IMR-90 (cell line): Measurements from ENCODE around the gene GALNT9. TPM values are rescaled to one million over a fixed set of nuclear protein-coding genes. Genes with fewer than 3 reads are reported as not detected.
A peak's percentile ranks its signal among the peaks of the same experiment; 100 is the strongest.

Experiments used
- ATAC-seq: fragments of 200-7000 bp; cut with Tn5 transposase; 2 replicates; pipeline ENCODE4 v1.9.1; 2020; ENCODE audit warnings: low read depth, mild to moderate bottlenecking, moderate library complexity
- BruUV-seq: library from RNA; stranded (reverse); fragments of 400-500 nt; replicated peaks from 2 replicates; lab custom pipeline; 2021; lab: Mats Ljungman, UMichigan
- CTCF ChIA-PET: fragments of 300-600 bp; formaldehyde crosslinking; extraction: SDS; loops from one replicate; lab custom pipeline; 2021; ENCODE audit warnings: antibody characterized with exemption; lab: Yijun Ruan, JAX
- POLR2A ChIA-PET: fragments of 300-600 bp; sonication (Branson Sonifier 250); formaldehyde crosslinking; loops from one replicate; lab custom pipeline; 2022; ENCODE audit warnings: antibody characterized with exemption; ENCODE audit not compliant: unreplicated experiment; lab: Charles Lee
- DNase-seq: peaks from one replicate; pipeline ENCODE4 v3.0.0; 2013
- H2AFZ ChIP-seq: replicated peaks from 2 replicates; pipeline ENCODE3; 2013; ENCODE audit warnings: low read length, mild to moderate bottlenecking; ENCODE audit not compliant: poor library complexity
- H2AK5ac ChIP-seq: 2 replicates; pipeline ENCODE4 v1.6.1; 2013; ENCODE audit warnings: low read depth, low read length, inconsistent platforms
- H2AK9ac ChIP-seq: replicated peaks from 2 replicates; pipeline ENCODE3; 2013; ENCODE audit warnings: mild to moderate bottlenecking, low read depth, low read length, moderate library complexity; ENCODE audit not compliant: poor library complexity
- H2BK120ac ChIP-seq: 2 replicates; pipeline ENCODE4 v1.6.1; 2013; ENCODE audit warnings: low read depth, low read length, inconsistent platforms
- H2BK15ac ChIP-seq: 3 replicates; pipeline ENCODE4 v1.6.1; 2013; ENCODE audit warnings: low read depth, low read length, inconsistent platforms
- H2BK20ac ChIP-seq: 2 replicates; pipeline ENCODE4 v1.6.1; 2013; ENCODE audit warnings: low read depth, mild to moderate bottlenecking, inconsistent platforms, low read length, moderate library complexity
- H2BK5ac ChIP-seq: 2 replicates; pipeline ENCODE4 v1.6.1; 2013; ENCODE audit warnings: mild to moderate bottlenecking, low read depth, low read length, inconsistent platforms; ENCODE audit not compliant: poor library complexity, severe bottlenecking
- H3K14ac ChIP-seq: replicated peaks from 2 replicates; pipeline ENCODE4 v1.6.1; 2013; ENCODE audit warnings: low read depth, low read length, inconsistent platforms
- H3K18ac ChIP-seq: 2 replicates; pipeline ENCODE4 v1.6.1; 2013; ENCODE audit warnings: low read depth, low read length, control low read depth
- H3K23ac ChIP-seq: 2 replicates; pipeline ENCODE4 v1.6.1; 2013; ENCODE audit warnings: low read depth, low read length, inconsistent platforms
- H3K27ac ChIP-seq: 2 replicates; pipeline ENCODE4 v1.5.1; 2013; ENCODE audit warnings: mild to moderate bottlenecking, control low read depth, low read length; ENCODE audit not compliant: insufficient read depth
- H3K27me3 ChIP-seq: 2 replicates; pipeline ENCODE4 v1.6.1; 2013; ENCODE audit warnings: low read length; ENCODE audit not compliant: control insufficient read depth, insufficient read depth
- H3K36me3 ChIP-seq: 2 replicates; pipeline ENCODE4 v1.6.1; 2013; ENCODE audit warnings: low read length, mixed read lengths; ENCODE audit not compliant: control insufficient read depth, insufficient read depth
- H3K4ac ChIP-seq: 2 replicates; pipeline ENCODE4 v1.6.1; 2013; ENCODE audit warnings: low read depth, low read length, inconsistent platforms
- H3K4me1 ChIP-seq: 2 replicates; pipeline ENCODE4 v1.6.1; 2013; ENCODE audit warnings: low read length, mixed read lengths; ENCODE audit not compliant: control insufficient read depth, insufficient read depth
- H3K4me2 ChIP-seq: 2 replicates; pipeline ENCODE4 v1.6.1; 2013; ENCODE audit warnings: low read depth, mild to moderate bottlenecking, control low read depth, low read length, moderate library complexity
- H3K4me3 ChIP-seq: 2 replicates; pipeline ENCODE4 v1.5.1; 2013; ENCODE audit warnings: low read depth, mild to moderate bottlenecking, control low read depth, low read length, moderate library complexity; ENCODE audit not compliant: insufficient read depth
- H3K56ac ChIP-seq: 2 replicates; pipeline ENCODE4 v1.6.1; 2013; ENCODE audit warnings: low read length, inconsistent platforms; ENCODE audit not compliant: insufficient read depth; ENCODE audit errors: extremely low read depth
- H3K79me1 ChIP-seq, 2 experiments: 2 replicates each; pipeline ENCODE4 v1.6.1; 2013; ENCODE audit warnings: low read length in 2 of 2, inconsistent platforms in 1 of 2, low read depth in 1 of 2
- H3K9ac ChIP-seq: 2 replicates; pipeline ENCODE4 v1.6.1; 2013; ENCODE audit warnings: low read depth, low read length, control low read depth
- H3K9me1 ChIP-seq: 2 replicates; pipeline ENCODE4 v1.6.1; 2013; ENCODE audit warnings: low read length, inconsistent platforms; ENCODE audit not compliant: insufficient read depth
- H3K9me3 ChIP-seq: 2 replicates; pipeline ENCODE4 v1.6.1; 2013; ENCODE audit warnings: low read length; ENCODE audit not compliant: control insufficient read depth, insufficient read depth
- H4K20me1 ChIP-seq: 2 replicates; pipeline ENCODE4 v1.6.1; 2013; ENCODE audit warnings: low read length, inconsistent platforms; ENCODE audit not compliant: insufficient read depth
- H4K5ac ChIP-seq: 2 replicates; pipeline ENCODE4 v1.6.1; 2013; ENCODE audit warnings: mild to moderate bottlenecking, low read depth, low read length, control low read depth
- H4K8ac ChIP-seq, 2 experiments: 2 replicates each; pipeline ENCODE4 v1.6.1; 2013; ENCODE audit warnings: low read depth in 2 of 2, low read length in 2 of 2, control low read depth in 1 of 2, inconsistent platforms in 1 of 2
- H4K91ac ChIP-seq: 2 replicates; pipeline ENCODE4 v1.6.1; 2013; ENCODE audit warnings: low read depth, low read length, inconsistent platforms; ENCODE audit not compliant: insufficient read depth
- MAFK ChIP-seq: IDR thresholded peaks from 2 replicates; pipeline ENCODE4 v1.6.1; 2012; ENCODE audit warnings: low read depth, low read length, improper control_type of control experiment
- MAZ ChIP-seq: IDR thresholded peaks from 2 replicates; pipeline ENCODE4 v1.6.1; 2012; ENCODE audit warnings: low read depth, mild to moderate bottlenecking, low read length, improper control_type of control experiment, moderate library complexity, borderline replicate concordance
- MXI1 ChIP-seq: IDR thresholded peaks from 2 replicates; pipeline ENCODE4 v1.6.1; 2012; ENCODE audit warnings: low read depth, mild to moderate bottlenecking, low read length, moderate library complexity, borderline replicate concordance
- POLR2A ChIP-seq: IDR thresholded peaks from 2 replicates; pipeline ENCODE4 v1.6.1; 2012; ENCODE audit warnings: mild to moderate bottlenecking, low read depth, low read length
- RFX5 ChIP-seq: IDR thresholded peaks from 2 replicates; pipeline ENCODE4 v1.8.0; 2012; ENCODE audit warnings: low read depth, mild to moderate bottlenecking, low read length, moderate library complexity
- SMC3 ChIP-seq: fragments of 150-350 bp; IDR thresholded peaks from 2 replicates; pipeline ENCODE4 v1.6.1; 2016; ENCODE audit warnings: low read depth, mild to moderate bottlenecking, antibody characterized with exemption, low read length, moderate library complexity
- WGBS, 2 experiments: methylation state at CpG; one replicate each; pipeline versions ENCODE4 v1.1.5 to v1.1.7; 2013; ENCODE audit warnings: missing lambda C conversion rate in 2 of 2; ENCODE audit not compliant: insufficient read length in 1 of 2; ENCODE audit errors: extremely low coverage in 2 of 2; 5-methylcytosine and 5-hydroxymethylcytosine counted together
- dilution Hi-C: fragments of 300-500 bp; cut with HindIII; formaldehyde crosslinking; loops from one replicate; pipeline ENCODE4 v1.14.3; 2018; ENCODE audit warnings: low sequenced_read_pairs; ENCODE audit not compliant: unreplicated experiment
- in situ Hi-C: fragments of 300-500 bp; cut with MboI; formaldehyde crosslinking; loops from 3 replicates; pipeline ENCODE4 v1.14.3; 2019; ENCODE audit warnings: low sequenced_read_pairs, inconsistent platforms, mixed read lengths
- intact Hi-C: fragments of 100-400 bp; cut with micrococcal nuclease; formaldehyde crosslinking; loops from 2 replicates; pipeline ENCODE4 v1.10.0; 2022
- polyA plus RNA-seq, 3 experiments: library from polyadenylated mRNA; depleted of rRNA; stranded (reverse); fragments of >200 nt; gene quantifications; 2 replicates each; pipeline ENCODE4 v1.2.3, GENCODE V29; 2012; ENCODE audit warnings: low replicate concordance in 1 of 3
- total RNA-seq: library from RNA; depleted of rRNA; stranded (reverse); fragments of >200 nt; gene quantifications from 2 replicates; pipeline ENCODE4 v1.2.3, GENCODE V29; 2012
- TF ChIP-seq, protein P1 (sequence below): fragments of 150-350 bp; IDR thresholded peaks from 2 replicates; pipeline ENCODE4 v1.6.1; 2016; ENCODE audit warnings: low read depth, mild to moderate bottlenecking, low read length, moderate library complexity, borderline replicate concordance
- TF ChIP-seq, protein P2 (sequence below): conservative IDR thresholded peaks from 2 replicates; pipeline ENCODE4 v1.5.1; 2012; ENCODE audit warnings: mild to moderate bottlenecking, low read depth, low read length, improper control_type of control experiment

The GALNT9 gene
- total and polyA plus RNA-seq, 2 of the 4 experiments (the other 2 are of a cell fraction): under 0.01 to 0.12 TPM

DNA sequence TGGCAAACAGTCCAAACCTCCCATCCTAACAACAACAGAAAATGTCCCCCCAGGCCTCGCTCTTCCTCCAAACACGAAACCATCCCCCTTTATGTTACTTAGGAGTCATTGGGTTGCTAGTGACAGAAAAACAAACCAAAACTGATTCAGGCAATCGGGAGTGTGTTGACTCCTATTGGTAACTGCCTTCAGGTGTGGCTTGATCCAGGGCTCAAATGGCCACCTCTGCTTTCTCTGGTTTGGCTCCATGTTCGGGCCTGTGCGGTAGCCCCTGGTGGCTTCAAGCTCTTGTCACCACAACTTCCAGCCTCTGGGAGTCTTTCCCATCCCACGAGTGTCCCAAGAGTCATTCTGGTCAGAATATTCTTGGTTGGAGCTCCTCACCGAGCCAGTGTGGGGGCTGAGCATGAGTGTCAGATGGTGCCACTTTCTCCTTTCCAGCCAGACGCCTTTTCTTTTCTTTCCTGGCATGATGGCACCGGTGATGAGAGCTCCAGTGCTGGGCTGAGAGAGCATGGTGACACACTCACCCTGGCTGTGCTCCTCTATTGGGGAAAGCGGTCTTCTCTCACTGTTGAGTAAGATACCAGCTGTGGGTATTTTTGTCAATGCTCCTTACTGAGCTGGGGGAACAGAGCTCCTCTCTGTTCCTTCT lies 146.6 kb downstream of the GALNT9 start:
- no peak overlapping the region for H3K4me3 ChIP-seq
- H4K5ac ChIP-seq: no peak overlapping the region
- H3K79me1 ChIP-seq: no peaks in the 10 kb centered on the region
- DNase-seq (no peak), ATAC-seq (no peak)
- no peak overlapping the region for H3K23ac ChIP-seq
- no TSS peak for BruUV-seq
- ChIA-PET POLR2A (no interaction called here), CTCF (no interaction called here)
- H2BK20ac ChIP-seq: no peak overlapping the region
- H4K91ac ChIP-seq: no peak overlapping the region
- no peak for TF ChIP-seq MXI1
- no peak for TF ChIP-seq SMC3
- no peak for TF ChIP-seq MAFK
- TF ChIP-seq, protein P1, sequence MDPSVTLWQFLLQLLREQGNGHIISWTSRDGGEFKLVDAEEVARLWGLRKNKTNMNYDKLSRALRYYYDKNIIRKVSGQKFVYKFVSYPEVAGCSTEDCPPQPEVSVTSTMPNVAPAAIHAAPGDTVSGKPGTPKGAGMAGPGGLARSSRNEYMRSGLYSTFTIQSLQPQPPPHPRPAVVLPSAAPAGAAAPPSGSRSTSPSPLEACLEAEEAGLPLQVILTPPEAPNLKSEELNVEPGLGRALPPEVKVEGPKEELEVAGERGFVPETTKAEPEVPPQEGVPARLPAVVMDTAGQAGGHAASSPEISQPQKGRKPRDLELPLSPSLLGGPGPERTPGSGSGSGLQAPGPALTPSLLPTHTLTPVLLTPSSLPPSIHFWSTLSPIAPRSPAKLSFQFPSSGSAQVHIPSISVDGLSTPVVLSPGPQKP: no peak
- TF ChIP-seq, protein P2, sequence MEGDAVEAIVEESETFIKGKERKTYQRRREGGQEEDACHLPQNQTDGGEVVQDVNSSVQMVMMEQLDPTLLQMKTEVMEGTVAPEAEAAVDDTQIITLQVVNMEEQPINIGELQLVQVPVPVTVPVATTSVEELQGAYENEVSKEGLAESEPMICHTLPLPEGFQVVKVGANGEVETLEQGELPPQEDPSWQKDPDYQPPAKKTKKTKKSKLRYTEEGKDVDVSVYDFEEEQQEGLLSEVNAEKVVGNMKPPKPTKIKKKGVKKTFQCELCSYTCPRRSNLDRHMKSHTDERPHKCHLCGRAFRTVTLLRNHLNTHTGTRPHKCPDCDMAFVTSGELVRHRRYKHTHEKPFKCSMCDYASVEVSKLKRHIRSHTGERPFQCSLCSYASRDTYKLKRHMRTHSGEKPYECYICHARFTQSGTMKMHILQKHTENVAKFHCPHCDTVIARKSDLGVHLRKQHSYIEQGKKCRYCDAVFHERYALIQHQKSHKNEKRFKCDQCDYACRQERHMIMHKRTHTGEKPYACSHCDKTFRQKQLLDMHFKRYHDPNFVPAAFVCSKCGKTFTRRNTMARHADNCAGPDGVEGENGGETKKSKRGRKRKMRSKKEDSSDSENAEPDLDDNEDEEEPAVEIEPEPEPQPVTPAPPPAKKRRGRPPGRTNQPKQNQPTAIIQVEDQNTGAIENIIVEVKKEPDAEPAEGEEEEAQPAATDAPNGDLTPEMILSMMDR: no peak
- TF ChIP-seq MAZ: no peak
- TF ChIP-seq POLR2A: no peak
- TF ChIP-seq RFX5: no peak
- H3K27me3 ChIP-seq: peaks cover 41% of the 10 kb centered on the region
- no peaks in the 10 kb centered on the region for H3K36me3 ChIP-seq
- dilution Hi-C loops: no loop called here
- no peak overlapping the region for H2AK9ac ChIP-seq
- no peak overlapping the region for H3K4me2 ChIP-seq
- in situ Hi-C loops: no loop called here
- no peak overlapping the region for H2BK15ac ChIP-seq
- H2BK5ac ChIP-seq: no peak overlapping the region
- no peak overlapping the region for H4K8ac ChIP-seq
- H3K9me3 ChIP-seq: no peaks in the 10 kb centered on the region; the same call in 1 of the 2 replicates
- H3K18ac ChIP-seq: no peak overlapping the region
- H3K56ac ChIP-seq: no peak overlapping the region
- no peaks in the 10 kb centered on the region for H3K9me1 ChIP-seq
- intact Hi-C loops: no loop called here
- H3K4ac ChIP-seq: no peak overlapping the region
- no peak overlapping the region for H2AK5ac ChIP-seq
- H2AFZ ChIP-seq: peak overlapping the region; percentile 21
- H3K14ac ChIP-seq: no peak overlapping the region
- H4K20me1 ChIP-seq: no peaks in the 10 kb centered on the region; the same call in 1 of the 2 replicates
- WGBS, 2 experiments: no CpG with 5 or more reads among the region's 10 CpGs
- H3K9ac ChIP-seq: no peak overlapping the region
- no peak overlapping the region for H2BK120ac ChIP-seq
- no peak overlapping the region for H3K27ac ChIP-seq
- H3K4me1 ChIP-seq: no peaks in the 10 kb centered on the region
